HepG2 (cell line): ENCODE data around the gene TMC4. TPM values are rescaled to one million over a fixed set of nuclear protein-coding genes. Genes with fewer than 3 reads are reported as not detected.

Experiments used
- ATF7 ChIP-seq, 2 experiments: fragments of 450-650 bp in 1 of 2; sonication (generic) in 1 of 2; formaldehyde crosslinking in 1 of 2; IDR thresholded peaks; 2 replicates each; pipeline versions ENCODE4 v1.4.0 to v1.6.1; 2016 to 2020; ENCODE audit warnings: antibody characterized with exemption in 1 of 2, mild to moderate bottlenecking in 1 of 2, missing genetic modification reagents in 1 of 2
- BRCA1 ChIP-seq: sonication (generic); formaldehyde crosslinking; IDR thresholded peaks from 2 replicates; pipeline ENCODE4 v1.4.0; 2020; ENCODE audit warnings: missing genetic modification reagents
- E2F5 ChIP-seq: sonication (generic); formaldehyde crosslinking; conservative IDR thresholded peaks from 2 replicates; pipeline ENCODE4 v1.4.0; 2020; ENCODE audit warnings: missing genetic modification reagents
- FOXP4 ChIP-seq: sonication (generic); formaldehyde crosslinking; IDR thresholded peaks from 2 replicates; pipeline ENCODE4 v1.4.0; 2020; ENCODE audit warnings: missing genetic modification reagents
- FUBP1 ChIP-seq: sonication (generic); formaldehyde crosslinking; IDR thresholded peaks from 2 replicates; pipeline ENCODE4 v1.5.1; 2020; ENCODE audit warnings: missing genetic modification reagents, mild to moderate bottlenecking, borderline replicate concordance
- JARID2 ChIP-seq: sonication (generic); formaldehyde crosslinking; IDR thresholded peaks from 2 replicates; pipeline ENCODE4 v1.8.1; 2023; ENCODE audit warnings: missing genetic modification reagents, inconsistent platforms; ENCODE audit not compliant: insufficient replicate concordance
- KLF11 ChIP-seq: IDR thresholded peaks from 2 replicates; pipeline ENCODE4 v1.6.1; 2016; ENCODE audit warnings: missing compliant biosample characterization
- MEIS1 ChIP-seq: sonication (generic); formaldehyde crosslinking; IDR thresholded peaks from 2 replicates; pipeline ENCODE4 v1.9.0; 2021; ENCODE audit warnings: mild to moderate bottlenecking, missing genetic modification reagents, moderate library complexity, borderline replicate concordance
- NFRKB ChIP-seq: fragments of 450-650 bp; IDR thresholded peaks from 2 replicates; pipeline ENCODE4 v1.6.1; 2017
- PAX8 ChIP-seq: sonication (generic); formaldehyde crosslinking; IDR thresholded peaks from 2 replicates; pipeline ENCODE4 v1.8.0; 2022; ENCODE audit warnings: mild to moderate bottlenecking, missing genetic modification reagents, borderline replicate concordance
- POLR2AphosphoS2 ChIP-seq: IDR thresholded peaks from 2 replicates; pipeline ENCODE4 v1.6.1; 2011; ENCODE audit warnings: low read depth, low read length, improper control_type of control experiment
- RELA ChIP-seq: sonication (generic); formaldehyde crosslinking; IDR thresholded peaks from 2 replicates; pipeline ENCODE4 v1.4.0; 2020; ENCODE audit warnings: missing genetic modification reagents
- REPIN1 ChIP-seq: sonication (generic); formaldehyde crosslinking; IDR thresholded peaks from 2 replicates; pipeline ENCODE4 v1.8.0; 2022; ENCODE audit warnings: missing genetic modification reagents, low read depth, mild to moderate bottlenecking, borderline replicate concordance
- RFX1 ChIP-seq: fragments of 450-650 bp; IDR thresholded peaks from 2 replicates; pipeline ENCODE4 v1.6.1; 2017
- RXRA ChIP-seq: sonication (generic); formaldehyde crosslinking; IDR thresholded peaks from 2 replicates; pipeline ENCODE4 v1.5.1; 2020; ENCODE audit warnings: missing genetic modification reagents
- SKI ChIP-seq: fragments of 450-650 bp; IDR thresholded peaks from one replicate; pipeline ENCODE4 v1.6.1; 2018; ENCODE audit warnings: mild to moderate bottlenecking; ENCODE audit not compliant: partially characterized antibody
- SP1 ChIP-seq, 2 experiments: fragments of 450-650 bp in 1 of 2; sonication (generic) in 1 of 2; formaldehyde crosslinking in 1 of 2; IDR thresholded peaks; 2 replicates each; pipeline versions ENCODE4 v1.4.0 to v1.6.1; 2016 to 2020; ENCODE audit warnings: missing genetic modification reagents in 1 of 2
- TCF7 ChIP-seq: sonication (generic); IDR thresholded peaks from 2 replicates; pipeline ENCODE4 v1.6.1; 2016; ENCODE audit warnings: antibody characterized with exemption, low read depth
- ZNF33B ChIP-seq: sonication (generic); formaldehyde crosslinking; IDR thresholded peaks from 2 replicates; pipeline ENCODE4 v1.5.1; 2020; ENCODE audit warnings: mild to moderate bottlenecking, missing genetic modification reagents
- ZNF543 ChIP-seq: sonication (generic); formaldehyde crosslinking; IDR thresholded peaks from 2 replicates; pipeline ENCODE4 v1.4.0; 2020; ENCODE audit warnings: mild to moderate bottlenecking, missing genetic modification reagents
- ZNF740 ChIP-seq: sonication (generic); formaldehyde crosslinking; IDR thresholded peaks from 2 replicates; pipeline ENCODE4 v1.4.0; 2020; ENCODE audit warnings: missing genetic modification reagents
- ZSCAN30 ChIP-seq: sonication (generic); formaldehyde crosslinking; IDR thresholded peaks from 2 replicates; pipeline ENCODE4 v1.5.0; 2020; ENCODE audit warnings: mild to moderate bottlenecking, missing genetic modification reagents
- ZUFSP ChIP-seq: sonication (generic); formaldehyde crosslinking; IDR thresholded peaks from 2 replicates; pipeline ENCODE4 v1.9.0; 2021; ENCODE audit warnings: missing genetic modification reagents, mild to moderate bottlenecking, borderline replicate concordance
- polyA plus RNA-seq, 8 experiments: library from polyadenylated mRNA; depleted of rRNA in 3 of 8; stranded (reverse) in 7 of 8; unstranded in 1 of 8; fragments of >200 nt; fragmentation: Illumina TruSeq in 4 of 8; extraction: Trizol in 4 of 8; gene quantifications; 2 replicates each; pipeline versions ENCODE4 v1.2.1 to v1.2.3, GENCODE V29; 2011 to 2016; ENCODE audit warnings: low read depth in 4 of 8, missing spikeins in 1 of 8, mixed read lengths in 1 of 8; ENCODE audit not compliant: insufficient read depth in 1 of 8
- total RNA-seq, 5 experiments: library from RNA; depleted of rRNA; stranded (reverse); fragments of >200 nt; fragmentation: Illumina TruSeq; extraction: Trizol; gene quantifications; 2 replicates each; pipeline ENCODE4 v1.2.3, GENCODE V29; 2016; ENCODE audit warnings: low read depth in 1 of 5

Gene TMC4
- total and polyA plus RNA-seq, 2 of the 13 experiments (the other 11 are each of a cell fraction or from before 2014, with no cell fraction given): 0.13 to 0.24 TPM

- peak; percentile 79 for TF ChIP-seq SP1 (IDR thresholded peaks at IDR 0.05)
- TF ChIP-seq SP1 (CRISPR knock-in tag; IDR thresholded peaks at IDR 0.05): peak; percentile 90
- TF ChIP-seq REPIN1 (CRISPR knock-in tag): 0 out of 2 replicates have a peak, but pooled peaks have one; percentile 20
- TF ChIP-seq ATF7 (IDR thresholded peaks at IDR 0.05): 0 out of 2 replicates have a peak, but pooled peaks have one; percentile 17
- peak; percentile 30; the same call in 1 of the 2 replicates for TF ChIP-seq ATF7 (CRISPR knock-in tag; IDR thresholded peaks at IDR 0.05)
- TF ChIP-seq RXRA: peak; percentile 29; the same call in 1 of the 2 replicates
- TF ChIP-seq ZSCAN30 (CRISPR knock-in tag): no peak
- no peak for TF ChIP-seq BRCA1
- TF ChIP-seq NFRKB: no peak
- TF ChIP-seq ZNF740: 0 out of 2 replicates have a peak, but pooled peaks have one; percentile 37
- TF ChIP-seq POLR2AphosphoS2: peak; percentile 62; the same call in 1 of the 2 replicates
- TF ChIP-seq RFX1: no peak
- TF ChIP-seq PAX8 (CRISPR knock-in tag): no peak
- no peak for TF ChIP-seq RELA (CRISPR knock-in tag)
- no peak for TF ChIP-seq FOXP4 (CRISPR knock-in tag)
- TF ChIP-seq ZNF33B (CRISPR knock-in tag): no peak
- TF ChIP-seq ZUFSP (CRISPR knock-in tag): no peak
- no peak for TF ChIP-seq FUBP1
- peak; percentile 3; the same call in 1 of the 2 replicates for TF ChIP-seq ZNF543
- no peak for TF ChIP-seq KLF11 (CRISPR knock-in tag)
- TF ChIP-seq SKI: no peak
- TF ChIP-seq JARID2: no peak
- no peak; the same call in 1 of the 2 replicates for TF ChIP-seq MEIS1 (CRISPR knock-in tag)
- TF ChIP-seq E2F5 (CRISPR knock-in tag): peak; percentile 77
- no peak for TF ChIP-seq TCF7
These were observed 17.0 kb upstream of the TMC4 start (continued) for GRCh38 chr19:54189735-54190502.
